Progenitor cell of endocrine pancreas (in vitro differentiated cells): ENCODE measurements around the gene MARVELD1. TPM values are rescaled to one million over a fixed set of nuclear protein-coding genes. Genes with fewer than 3 reads are reported as not detected.
A peak's percentile ranks its signal among the peaks of the same experiment; 100 is the strongest.

Source experiments
- DNase-seq: peaks from one replicate; pipeline ENCODE4 v3.0.0; 2021; ENCODE audit warnings: low spot score; ENCODE audit not compliant: unreplicated experiment
- H3K27ac Mint-ChIP-seq: 2 replicates; pipeline ENCODE4 v1.8.0; 2021; ENCODE audit warnings: mild to moderate bottlenecking, moderate library complexity, mixed read lengths
- H3K27me3 Mint-ChIP-seq: 2 replicates; pipeline ENCODE4 v1.8.0; 2021; ENCODE audit warnings: mixed read lengths
- H3K36me3 Mint-ChIP-seq: 2 replicates; pipeline ENCODE4 v1.8.0; 2022; ENCODE audit warnings: mixed read lengths; ENCODE audit not compliant: insufficient read depth
- H3K4me1 Mint-ChIP-seq: 2 replicates; pipeline ENCODE4 v1.8.0; 2021; ENCODE audit warnings: low read depth, mixed read lengths
- H3K4me3 Mint-ChIP-seq: 2 replicates; pipeline ENCODE4 v1.8.0; 2021; ENCODE audit warnings: low read depth, mild to moderate bottlenecking, moderate library complexity, mixed read lengths
- H3K9me3 Mint-ChIP-seq: 2 replicates; pipeline ENCODE4 v1.8.0; 2021; ENCODE audit warnings: low read depth, mixed read lengths
- CTCF ChIP-seq: fragments of 200-600 bp; sonication (generic); IDR thresholded peaks from one replicate; pipeline ENCODE4 v1.5.0; 2021; ENCODE audit warnings: antibody characterized with exemption, mild to moderate bottlenecking; ENCODE audit not compliant: unreplicated experiment
- total RNA-seq: library from RNA; stranded (reverse); gene quantifications from 2 replicates; pipeline ENCODE4 v1.2.1, GENCODE V29; 2021

MARVELD1 gene
- total RNA-seq, 1 donor from 2014 or later = 14.3 TPM

DNA sequence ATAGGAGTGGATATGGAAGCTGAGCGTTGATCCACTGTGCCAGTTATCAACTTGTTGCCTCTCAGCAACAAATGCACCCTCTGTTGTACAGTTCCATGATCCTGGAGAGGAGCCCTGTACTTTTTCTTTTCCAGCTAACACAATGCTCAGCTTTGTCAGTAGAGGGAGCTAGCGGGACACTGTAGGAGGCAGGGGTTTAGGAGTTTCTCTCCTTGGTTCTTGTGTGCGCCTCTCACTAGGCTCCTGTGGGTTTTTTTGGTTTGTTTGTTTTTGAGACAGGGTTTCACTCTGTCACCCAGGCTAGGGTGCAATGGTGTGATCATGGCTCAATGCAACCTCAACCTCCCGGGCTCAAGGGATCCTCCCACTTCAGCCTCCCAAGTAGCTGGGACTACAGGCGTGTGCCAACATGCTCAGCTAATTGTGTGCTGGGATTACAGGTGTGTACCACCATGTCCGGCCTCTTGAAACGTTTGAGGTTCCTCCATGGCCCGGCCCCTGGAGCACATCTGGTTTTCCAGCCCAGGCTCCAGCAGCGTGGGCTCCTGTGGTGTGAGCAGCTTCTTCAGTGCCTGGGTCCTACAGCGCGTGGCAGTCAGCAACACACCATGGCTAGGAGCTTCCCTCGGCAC lies 12.0 kb upstream of the MARVELD1 start:
- Mint-ChIP-seq H3K4me3 (no peak overlapping the region), H3K4me1 (peaks cover 5% of the 10 kb centered on the region), H3K27ac (no peak overlapping the region), H3K36me3 (no peaks in the 10 kb centered on the region), H3K27me3 (peaks cover 7% of the 10 kb centered on the region), H3K9me3 (no peaks in the 10 kb centered on the region)
- DNase-seq = peak; percentile 32
- peak; percentile 75 for TF ChIP-seq CTCF

DNA sequence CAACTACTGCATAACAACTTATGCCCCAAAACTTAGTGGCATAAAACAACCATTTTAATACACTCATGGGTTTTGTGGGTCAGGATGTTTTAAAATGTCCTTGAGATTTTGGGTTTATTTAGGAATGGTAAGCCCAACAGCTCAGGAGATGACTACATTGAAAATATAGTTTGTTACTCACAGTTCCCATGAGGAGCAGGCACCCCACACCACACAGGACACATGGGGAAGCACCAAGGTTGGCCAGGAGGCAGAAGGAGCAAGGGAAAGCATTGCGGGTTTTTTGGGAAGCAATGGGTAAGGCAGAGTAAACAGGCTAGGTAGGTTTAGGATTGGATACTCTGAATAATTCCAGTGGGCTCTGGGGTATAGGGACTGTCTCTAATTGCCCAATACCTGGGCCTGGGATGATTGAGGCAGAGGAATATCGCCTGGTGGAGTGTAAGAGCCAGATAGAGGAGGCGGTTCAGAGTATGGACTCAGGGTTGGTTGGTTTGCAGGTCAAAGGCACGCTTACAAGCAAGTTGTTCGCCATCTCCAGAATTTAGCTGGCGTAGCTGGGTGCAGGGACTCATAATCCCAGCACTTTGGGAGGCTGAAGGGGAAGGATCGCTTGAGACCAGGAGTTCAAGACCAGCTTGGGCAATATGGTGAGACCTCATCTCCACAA lies 10.0 kb upstream of the MARVELD1 start:
- no peak for TF ChIP-seq CTCF
- DNase-seq = no peak
- Mint-ChIP-seq H3K27ac (no peak overlapping the region), H3K4me3 (no peak overlapping the region), H3K4me1 (no peaks in the 10 kb centered on the region), H3K9me3 (no peaks in the 10 kb centered on the region), H3K36me3 (no peaks in the 10 kb centered on the region), H3K27me3 (peaks cover 14% of the 10 kb centered on the region)

- Mint-ChIP-seq H3K4me3 (no peak overlapping the region), H3K27me3 (peaks cover 18% of the 10 kb centered on the region), H3K9me3 (no peaks in the 10 kb centered on the region), H3K36me3 (no peaks in the 10 kb centered on the region), H3K4me1 (no peaks in the 10 kb centered on the region), H3K27ac (no peak overlapping the region)
- TF ChIP-seq CTCF = no peak
- DNase-seq = no peak
These were observed 9.2 kb upstream of the MARVELD1 start for GRCh38 chr10:97704341-97704740.

- no peak for DNase-seq
- TF ChIP-seq CTCF = no peak
- Mint-ChIP-seq H3K9me3 (no peaks in the 10 kb centered on the region), H3K4me1 (no peaks in the 10 kb centered on the region), H3K27me3 (peaks cover 20% of the 10 kb centered on the region), H3K36me3 (no peaks in the 10 kb centered on the region), H3K4me3 (no peak overlapping the region), H3K27ac (no peak overlapping the region)
These were observed 8.4 kb upstream of the MARVELD1 start for GRCh38 chr10:97705006-97705670.

DNA sequence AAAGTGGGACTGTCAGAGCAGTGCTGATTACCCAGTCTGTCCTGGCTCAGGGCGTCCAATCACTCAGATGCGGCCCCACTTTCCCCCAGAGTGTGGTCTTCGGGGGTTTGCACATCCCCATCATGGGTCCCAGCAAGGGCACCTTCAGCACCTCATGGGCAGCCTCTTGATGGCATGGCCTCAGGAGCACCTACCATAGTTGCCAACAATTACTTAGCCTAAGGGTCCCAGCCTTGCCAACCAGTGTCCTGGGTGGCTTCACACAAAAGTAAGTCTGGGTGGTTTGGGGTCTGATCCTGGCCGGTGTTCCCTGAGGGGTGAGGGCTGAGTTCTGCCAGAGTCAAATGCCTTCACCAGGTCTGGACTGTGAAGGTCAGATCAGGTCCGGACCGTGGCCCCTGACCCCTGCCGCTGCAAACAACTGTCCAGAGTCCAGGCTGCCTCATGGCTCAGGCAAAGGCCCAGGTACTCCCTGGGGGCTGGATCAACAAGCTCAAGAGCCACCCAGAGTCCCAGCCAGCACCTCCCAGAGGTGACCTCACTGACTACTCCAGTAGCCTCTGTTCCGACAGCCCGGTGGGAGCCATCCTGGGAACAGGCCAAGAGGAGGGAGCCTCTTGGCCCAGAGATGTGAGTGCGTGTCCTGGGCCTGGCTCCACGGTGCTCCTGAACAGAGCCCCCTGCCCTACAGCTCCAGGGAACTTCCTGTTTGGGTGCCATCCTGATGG lies 6.2 kb upstream of the MARVELD1 start:
- Mint-ChIP-seq H3K27ac (no peak overlapping the region), H3K9me3 (no peaks in the 10 kb centered on the region), H3K36me3 (no peaks in the 10 kb centered on the region), H3K27me3 (peaks cover 28% of the 10 kb centered on the region), H3K4me1 (no peaks in the 10 kb centered on the region), H3K4me3 (no peak overlapping the region)
- no peak for TF ChIP-seq CTCF
- DNase-seq = no peak
